Stimulated activated naive B cell treated with anti-CD40 and anti-IgM and Interleukin-4, amounts not matched to agents 10 μg/mL and 1 μg/mL and 100 μg/mL, for 72 hours (primary cell): ENCODE data around the gene MADD.

Experiments
- ATAC-seq, 2 donors: fragments of 150-1000 bp; cut with Tn5 transposase; replicated peaks; 2 replicates each; pipeline ENCODE4 v1.10.0; 2021; ENCODE audit warnings: moderate library complexity in 1 of 2
- DNase-seq: peaks from one replicate; pipeline ENCODE4 v3.0.0; 2021
- H3K27ac Mint-ChIP-seq: one replicate; pipeline ENCODE4 v1.8.0; 2022; ENCODE audit warnings: mild to moderate bottlenecking, mixed read lengths
- H3K27me3 Mint-ChIP-seq, 2 donors: one replicate each; pipeline ENCODE4 v1.8.0; 2022; ENCODE audit warnings: mixed read lengths in 2 of 2
- H3K36me3 Mint-ChIP-seq, 2 donors: one replicate each; pipeline ENCODE4 v1.8.0; 2022; ENCODE audit warnings: mixed read lengths in 2 of 2, mild to moderate bottlenecking in 1 of 2
- H3K4me1 Mint-ChIP-seq, 2 donors: one replicate each; pipeline ENCODE4 v1.8.0; 2022; ENCODE audit warnings: mixed read lengths in 2 of 2, mild to moderate bottlenecking in 1 of 2
- H3K4me3 Mint-ChIP-seq, 2 donors: one replicate each; pipeline ENCODE4 v1.8.0; 2022; ENCODE audit warnings: mild to moderate bottlenecking in 2 of 2, mixed read lengths in 2 of 2, moderate library complexity in 1 of 2
- H3K9me3 Mint-ChIP-seq, 2 donors: one replicate each; pipeline ENCODE4 v1.8.0; 2022; ENCODE audit warnings: mixed read lengths in 2 of 2, mild to moderate bottlenecking in 1 of 2

The MADD gene

GRCh38 chr11:47269829-47270305 is at the start of gene MADD:
TSS of gene MADD (plus strand) at chr11:47270133.
- Mint-ChIP-seq H3K9me3 (no peaks in the 10 kb centered on the region), H3K27ac (peak within 1 kb of the TSS; percentile 99), H3K36me3 (peaks cover 6 to 7% of the 10 kb centered on the region in 2 donors), H3K27me3 (no peaks in the 10 kb centered on the region), H3K4me3 (peak within 1 kb of the TSS; percentile 78 to 94), H3K4me1 (peaks cover 36 to 59% of the 10 kb centered on the region in 2 donors)
- peak; percentile 89 for DNase-seq
- ATAC-seq, result peak; percentile 84 to 89

DNA sequence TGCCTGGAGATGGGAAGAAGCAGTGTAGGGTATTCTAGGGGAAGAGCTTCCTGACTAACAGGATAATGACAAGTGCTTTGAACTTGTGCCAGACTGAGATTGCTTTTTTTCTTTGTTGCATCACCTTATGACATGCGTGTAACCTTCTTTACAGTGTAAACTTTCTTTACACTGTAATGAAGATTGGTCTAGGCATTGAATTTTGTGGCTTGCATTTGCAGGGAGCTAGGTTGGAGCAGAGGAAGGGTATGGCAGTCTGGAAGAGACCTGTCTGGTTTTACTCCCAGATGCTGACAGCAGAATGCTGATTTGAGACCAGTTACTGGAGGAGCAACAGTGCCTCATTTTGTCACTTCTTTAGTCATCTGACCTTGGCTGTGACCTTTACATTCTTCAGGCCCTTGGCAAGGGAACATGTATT is 49.5 kb upstream of the MADD start:
- Mint-ChIP-seq H3K4me1 (peaks cover 34 to 67% of the 10 kb centered on the region in 2 donors), H3K4me3 (peak overlapping the region; percentile 41 to 64), H3K36me3 (peaks cover 60 to 69% of the 10 kb centered on the region in 2 donors), H3K27me3 (no peaks in the 10 kb centered on the region), H3K27ac (peak overlapping the region; percentile 43), H3K9me3 (peaks cover 2 to 8% of the 10 kb centered on the region in 2 donors)
- DNase-seq (no peak), ATAC-seq (no peak)

- DNase-seq, result no peak
- peaks cover 52 to 65% of the 10 kb centered on the region in 2 donors for H3K36me3 Mint-ChIP-seq
- no peak for ATAC-seq
- H3K4me1 Mint-ChIP-seq, result peaks cover 30 to 57% of the 10 kb centered on the region in 2 donors
- no peaks in the 10 kb centered on the region for H3K27me3 Mint-ChIP-seq
- H3K9me3 Mint-ChIP-seq, result peaks cover 2 to 8% of the 10 kb centered on the region in 2 donors
- H3K27ac Mint-ChIP-seq, result peak overlapping the region; percentile 31
- no peak overlapping the region for H3K4me3 Mint-ChIP-seq
These were observed 47.2 kb upstream of the MADD start for GRCh38 chr11:47222696-47223095.

GRCh38 chr11:47225552-47226400 is 44.2 kb upstream of the MADD start:
- ATAC-seq (peak; percentile 98 to 99), DNase-seq (no peak)
- Mint-ChIP-seq H3K36me3 (peaks cover 49 to 61% of the 10 kb centered on the region in 2 donors), H3K4me3 (peak overlapping the region; percentile 14 to 33), H3K27me3 (no peaks in the 10 kb centered on the region), H3K4me1 (peaks cover 16 to 42% of the 10 kb centered on the region in 2 donors), H3K9me3 (no peaks in the 10 kb centered on the region), H3K27ac (no peak overlapping the region)

GRCh38 chr11:47229161-47229560 is 40.8 kb upstream of the MADD start:
- no peak overlapping the region for H3K27ac Mint-ChIP-seq

GRCh38 chr11:47233051-47233450 is 36.9 kb upstream of the MADD start:
- Mint-ChIP-seq H3K27me3 (no peaks in the 10 kb centered on the region), H3K27ac (no peak overlapping the region), H3K36me3 (peaks cover 58 to 69% of the 10 kb centered on the region in 2 donors), H3K4me1 (peaks cover 20 to 30% of the 10 kb centered on the region in 2 donors), H3K9me3 (no peaks in the 10 kb centered on the region), H3K4me3 (no peak overlapping the region)
- DNase-seq (no peak), ATAC-seq (no peak)

More at GRCh38 chr11:47229161-47229560, 40.8 kb upstream of the MADD start:
- H3K27me3 Mint-ChIP-seq, result no peaks in the 10 kb centered on the region
- DNase-seq, result no peak
- no peaks in the 10 kb centered on the region for H3K9me3 Mint-ChIP-seq
- H3K4me3 Mint-ChIP-seq, result no peak overlapping the region
- H3K36me3 Mint-ChIP-seq, result peaks cover 52 to 65% of the 10 kb centered on the region in 2 donors
- peaks cover 19 to 33% of the 10 kb centered on the region in 2 donors for H3K4me1 Mint-ChIP-seq
- no peak for ATAC-seq

- no peak overlapping the region for H3K4me3 Mint-ChIP-seq
- H3K27me3 Mint-ChIP-seq, result no peaks in the 10 kb centered on the region
- no peaks in the 10 kb centered on the region for H3K9me3 Mint-ChIP-seq
- H3K27ac Mint-ChIP-seq, result peak overlapping the region; percentile 68
- ATAC-seq, result peak in 1 of 2 donors; percentile 39
- peaks cover 18 to 26% of the 10 kb centered on the region in 2 donors for H3K4me1 Mint-ChIP-seq
- peaks cover 58 to 69% of the 10 kb centered on the region in 2 donors for H3K36me3 Mint-ChIP-seq
- DNase-seq, result no peak
These were observed 35.8 kb upstream of the MADD start for GRCh38 chr11:47233989-47234668.

DNA sequence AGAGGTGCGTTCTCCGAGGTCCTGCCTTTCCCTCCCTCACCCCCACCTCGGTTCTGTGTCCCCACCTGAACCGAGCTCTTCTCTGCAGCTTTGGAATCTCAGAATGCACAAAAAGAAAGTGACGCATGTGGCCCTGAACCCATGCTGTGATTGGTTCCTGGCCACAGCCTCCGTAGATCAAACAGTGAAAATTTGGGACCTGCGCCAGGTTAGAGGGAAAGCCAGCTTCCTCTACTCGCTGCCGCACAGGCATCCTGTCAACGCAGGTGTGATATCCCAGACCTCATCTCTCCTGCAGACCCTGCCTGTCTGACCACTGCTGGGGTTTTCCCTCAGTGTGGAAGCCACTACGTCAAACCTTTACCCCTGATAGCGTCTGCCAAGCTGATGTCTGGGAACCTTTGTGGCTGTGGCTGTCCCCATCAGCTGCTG is 35.2 kb upstream of the MADD start:
- DNase-seq, result no peak
- Mint-ChIP-seq H3K4me1 (peaks cover 19 to 23% of the 10 kb centered on the region in 2 donors), H3K27ac (peak overlapping the region; percentile 68), H3K9me3 (no peaks in the 10 kb centered on the region), H3K4me3 (peak overlapping the region in 1 of 2 donors; percentile 4), H3K27me3 (no peaks in the 10 kb centered on the region), H3K36me3 (peaks cover 58 to 70% of the 10 kb centered on the region in 2 donors)
- ATAC-seq, result peak; percentile 39 to 40

GRCh38 chr11:47235163-47235562 is 34.8 kb upstream of the MADD start:
- peak overlapping the region in 1 of 2 donors; percentile 4 for H3K4me3 Mint-ChIP-seq
- H3K9me3 Mint-ChIP-seq, result no peaks in the 10 kb centered on the region
- H3K27me3 Mint-ChIP-seq, result no peaks in the 10 kb centered on the region
- no peak for ATAC-seq
- peaks cover 60 to 74% of the 10 kb centered on the region in 2 donors for H3K36me3 Mint-ChIP-seq
- DNase-seq, result no peak
- H3K27ac Mint-ChIP-seq, result no peak overlapping the region
- H3K4me1 Mint-ChIP-seq, result peaks cover 23% of the 10 kb centered on the region in 2 donors

DNA sequence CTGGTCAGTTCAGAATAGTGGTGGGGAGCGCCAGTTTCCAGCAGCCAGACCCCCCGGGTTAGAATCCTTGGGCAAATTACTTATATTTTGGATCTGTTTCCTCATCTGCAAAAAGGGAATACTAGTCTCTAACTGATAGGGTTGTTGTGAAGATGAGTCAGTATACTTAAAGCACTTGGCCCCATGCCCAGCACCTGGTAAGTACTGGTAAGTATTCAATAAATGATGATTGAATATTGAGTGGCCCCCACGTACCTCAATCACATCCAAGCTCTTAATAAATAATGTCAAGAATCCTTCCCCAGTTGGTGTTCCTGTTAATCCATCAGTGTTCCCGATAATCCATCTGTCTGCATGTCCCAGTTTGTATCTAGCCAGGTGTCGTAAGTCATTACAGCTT is 33.5 kb upstream of the MADD start:
- H3K36me3 Mint-ChIP-seq, result peaks cover 60 to 75% of the 10 kb centered on the region in 2 donors
- H3K4me1 Mint-ChIP-seq, result peaks cover 18 to 23% of the 10 kb centered on the region in 2 donors
- H3K27me3 Mint-ChIP-seq, result no peaks in the 10 kb centered on the region
- H3K27ac Mint-ChIP-seq, result no peak overlapping the region
- H3K4me3 Mint-ChIP-seq, result no peak overlapping the region
- no peaks in the 10 kb centered on the region for H3K9me3 Mint-ChIP-seq
- no peak for DNase-seq
- no peak for ATAC-seq

DNA sequence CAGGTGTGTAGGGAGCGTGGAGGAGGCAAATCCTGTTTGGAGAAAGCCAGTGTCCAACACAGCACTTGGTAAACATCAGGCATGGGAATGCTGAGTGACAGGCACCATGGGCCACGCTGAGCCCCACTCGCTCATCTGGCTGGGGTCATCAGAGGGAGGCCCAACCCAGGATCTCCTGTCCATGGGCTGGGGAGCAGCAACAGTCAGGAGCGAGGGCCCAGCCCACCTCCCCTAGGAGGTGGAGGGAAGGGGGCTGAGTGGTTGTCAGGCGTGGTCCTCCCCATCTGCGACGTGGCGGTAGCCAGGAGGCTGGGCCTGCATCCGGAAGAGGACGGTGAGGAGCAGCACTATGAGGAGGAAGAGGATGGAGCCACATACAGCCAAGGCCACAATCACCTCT is 30.1 kb upstream of the MADD start:
- H3K4me1 Mint-ChIP-seq, result peaks cover 13 to 22% of the 10 kb centered on the region in 2 donors
- no peaks in the 10 kb centered on the region for H3K27me3 Mint-ChIP-seq
- peaks cover 66 to 86% of the 10 kb centered on the region in 2 donors for H3K36me3 Mint-ChIP-seq
- H3K27ac Mint-ChIP-seq, result peak overlapping the region; percentile 89
- H3K4me3 Mint-ChIP-seq, result peak overlapping the region; percentile 7 to 54
- ATAC-seq, result no peak
- H3K9me3 Mint-ChIP-seq, result no peaks in the 10 kb centered on the region
- no peak for DNase-seq

DNA sequence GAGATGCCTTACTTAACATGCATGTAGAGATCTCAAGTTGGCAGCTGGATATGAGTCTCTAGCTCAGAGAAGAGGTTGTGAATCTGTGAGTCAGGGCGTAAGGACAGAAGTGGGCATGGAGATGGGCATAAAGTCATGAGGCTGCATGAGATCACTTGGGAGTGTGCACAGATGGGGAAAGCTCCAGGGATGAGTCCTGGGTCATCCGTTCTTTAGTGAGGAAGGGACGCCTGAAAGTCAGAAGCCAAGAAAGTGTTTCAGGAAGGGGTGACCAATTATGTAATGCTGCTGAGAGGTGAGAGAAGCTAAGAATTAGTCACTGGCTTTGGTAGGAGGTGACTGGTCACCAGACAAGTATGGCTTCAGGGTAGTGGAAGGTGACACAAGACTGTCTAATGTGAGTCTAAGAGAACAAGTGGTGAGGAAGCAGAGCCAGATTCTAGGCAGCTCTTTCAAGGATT is 28.1 kb upstream of the MADD start:
- peak overlapping the region in 1 of 2 donors; percentile 1 for H3K4me3 Mint-ChIP-seq
- DNase-seq (no peak), ATAC-seq (peak; percentile 17 to 26)
- H3K27me3 Mint-ChIP-seq, result no peaks in the 10 kb centered on the region
- H3K36me3 Mint-ChIP-seq, result peaks cover 62 to 86% of the 10 kb centered on the region in 2 donors
- peak overlapping the region; percentile 62 for H3K27ac Mint-ChIP-seq
- H3K9me3 Mint-ChIP-seq, result no peaks in the 10 kb centered on the region
- peaks cover 5 to 23% of the 10 kb centered on the region in 2 donors for H3K4me1 Mint-ChIP-seq

- peak overlapping the region; percentile 47 for H3K27ac Mint-ChIP-seq
- peaks cover 11 to 21% of the 10 kb centered on the region in 2 donors for H3K4me1 Mint-ChIP-seq
- H3K36me3 Mint-ChIP-seq, result peaks cover 58 to 82% of the 10 kb centered on the region in 2 donors
- no peak for DNase-seq
- peak overlapping the region in 1 of 2 donors; percentile 30 for H3K4me3 Mint-ChIP-seq
- no peaks in the 10 kb centered on the region for H3K27me3 Mint-ChIP-seq
- no peaks in the 10 kb centered on the region for H3K9me3 Mint-ChIP-seq
- peak; percentile 21 to 24 for ATAC-seq
These were observed 27.2 kb upstream of the MADD start for GRCh38 chr11:47242596-47243192.

DNA sequence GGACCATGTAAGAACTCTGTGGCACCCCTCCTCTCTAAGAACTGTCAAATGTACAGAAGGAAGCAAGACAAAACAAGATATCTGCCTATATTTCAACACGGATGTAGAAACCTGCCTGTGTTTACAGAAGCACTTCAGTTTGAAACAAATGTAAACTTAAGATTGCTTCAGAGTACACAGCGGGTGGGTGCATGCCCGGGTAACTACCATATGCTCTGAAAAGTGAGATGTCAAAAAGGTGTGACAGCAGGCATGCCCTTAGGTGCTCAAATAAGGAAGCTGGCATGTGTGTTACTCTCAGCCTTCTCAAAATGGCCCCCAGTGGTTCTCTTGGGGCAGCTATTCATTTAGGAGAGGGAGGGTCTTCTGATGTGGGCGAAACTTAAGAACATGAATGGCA is 26.5 kb upstream of the MADD start:
- peaks cover 51 to 75% of the 10 kb centered on the region in 2 donors for H3K36me3 Mint-ChIP-seq
- no peaks in the 10 kb centered on the region for H3K9me3 Mint-ChIP-seq
- H3K27ac Mint-ChIP-seq, result peak overlapping the region; percentile 27

More for the DNA sequence above, 26.5 kb upstream of the MADD start:
- Mint-ChIP-seq H3K27me3 (no peaks in the 10 kb centered on the region), H3K4me1 (peaks cover 17 to 21% of the 10 kb centered on the region in 2 donors), H3K4me3 (no peak overlapping the region)
- DNase-seq (no peak), ATAC-seq (no peak)
